Smooth muscle cell (in vitro differentiated cells): ENCODE results near the gene LIM2. TPM values are rescaled to one million over a fixed set of nuclear protein-coding genes. Genes with fewer than 3 reads are reported as not detected.

Source experiments
- DNase-seq: peaks from one replicate; lab custom pipeline; 2025; ENCODE audit not compliant: unreplicated experiment; lab: John Stamatoyannopoulos, UW
- H2AFZ ChIP-seq: fragments of 200-600 bp; sonication (generic); 2 replicates; pipeline ENCODE4 v1.6.0; 2016; ENCODE audit warnings: antibody characterized with exemption, low read depth, mild to moderate bottlenecking
- H3F3A ChIP-seq: fragments of 200-600 bp; sonication (generic); 2 replicates; pipeline ENCODE4 v1.6.0; 2017; ENCODE audit warnings: antibody characterized with exemption, low read depth
- H3K27ac ChIP-seq: fragments of 200-600 bp; sonication (generic); 2 replicates; pipeline ENCODE4 v1.5.1; 2016; ENCODE audit warnings: low read depth, mild to moderate bottlenecking
- H3K27me3 ChIP-seq: fragments of 200-600 bp; sonication (generic); 2 replicates; pipeline ENCODE4 v1.6.1; 2016; ENCODE audit warnings: low read depth, mild to moderate bottlenecking
- H3K36me3 ChIP-seq: fragments of 200-600 bp; sonication (generic); 2 replicates; pipeline ENCODE4 v1.5.1; 2016; ENCODE audit warnings: low read depth
- H3K4me1 ChIP-seq: fragments of 200-600 bp; sonication (generic); 2 replicates; pipeline ENCODE4 v1.5.1; 2016; ENCODE audit warnings: low read depth
- H3K4me2 ChIP-seq: fragments of 200-600 bp; sonication (generic); 2 replicates; pipeline ENCODE4 v1.6.0; 2016; ENCODE audit warnings: mild to moderate bottlenecking
- H3K4me3 ChIP-seq: fragments of 200-600 bp; sonication (generic); 2 replicates; pipeline ENCODE4 v1.5.1; 2016; ENCODE audit warnings: mild to moderate bottlenecking
- H3K79me2 ChIP-seq: fragments of 200-600 bp; sonication (generic); 2 replicates; pipeline ENCODE4 v1.6.0; 2016; ENCODE audit warnings: low read depth, mild to moderate bottlenecking
- H3K9ac ChIP-seq: fragments of 200-600 bp; sonication (generic); 2 replicates; pipeline ENCODE4 v1.6.0; 2016; ENCODE audit warnings: low read depth
- H3K9me3 ChIP-seq: fragments of 200-600 bp; sonication (generic); replicated peaks from 2 replicates; pipeline ENCODE4 v1.5.1; 2016; ENCODE audit warnings: low read depth
- H4K20me1 ChIP-seq: fragments of 200-600 bp; sonication (generic); 2 replicates; pipeline ENCODE4 v1.6.0; 2016; ENCODE audit warnings: low read depth
- WGBS: methylation state at CpG from one replicate; pipeline ENCODE4 v1.1.7; 2016; ENCODE audit warnings: low lambda C conversion rate; 5-methylcytosine and 5-hydroxymethylcytosine counted together
- polyA plus RNA-seq: library from polyadenylated mRNA; unstranded; fragments of >200 nt; fragmentation: Nextera tagmentation; extraction: Ambion mirVana; gene quantifications from 2 replicates; pipeline ENCODE4 v1.2.1, GENCODE V29; 2016
- total RNA-seq: library from RNA; depleted of rRNA; stranded (reverse); fragments of >200 nt; gene quantifications from 2 replicates; pipeline ENCODE4 v1.2.3, GENCODE V29; 2014
- TF ChIP-seq, protein P1 (sequence below): fragments of 200-600 bp; sonication (generic); IDR thresholded peaks from 2 replicates; pipeline ENCODE4 v1.5.1; 2017; ENCODE audit warnings: borderline replicate concordance, mild to moderate bottlenecking, antibody characterized with exemption; ENCODE audit not compliant: insufficient read depth, poor library complexity, severe bottlenecking

The LIM2 gene
- total and polyA plus RNA-seq, 2 experiments from 2014 or later = not detected

DNA sequence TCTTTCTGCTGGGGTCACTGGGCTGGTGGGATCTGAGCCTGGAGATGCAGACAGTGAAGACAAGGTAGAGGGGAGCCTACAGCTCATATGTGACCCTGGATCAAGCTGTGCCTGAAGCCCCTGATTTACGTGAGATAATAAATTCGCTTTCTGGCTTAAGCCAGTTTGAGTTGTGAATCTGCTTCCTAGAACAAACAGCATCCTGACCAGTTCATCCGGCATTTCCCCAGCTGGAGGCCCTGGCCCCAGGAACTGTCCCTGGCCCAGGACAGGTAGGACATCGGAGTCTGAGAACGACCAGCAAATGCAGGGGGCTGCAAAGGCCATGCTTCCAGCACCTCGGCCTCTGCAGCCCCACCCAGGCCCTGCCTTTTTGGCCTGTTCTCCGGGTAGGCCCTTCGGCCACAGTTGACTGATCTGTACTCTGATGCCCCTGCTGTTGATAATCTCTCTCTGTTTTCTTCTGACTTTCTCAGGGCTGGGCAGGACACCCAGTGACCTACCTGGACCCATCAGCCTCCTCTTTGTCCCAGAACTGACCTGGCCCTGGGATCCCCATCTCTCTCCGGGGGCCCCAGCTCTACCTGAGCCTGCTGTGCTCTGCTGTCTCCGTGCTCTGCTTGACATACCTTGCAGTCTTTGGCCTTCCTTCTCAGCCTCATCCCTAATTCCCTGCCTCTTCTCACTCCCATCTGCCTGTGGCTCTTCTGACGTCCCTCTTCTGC is 36.3 kb downstream of the LIM2 start:
- no peaks in the 10 kb centered on the region for H3K27me3 ChIP-seq

DNA sequence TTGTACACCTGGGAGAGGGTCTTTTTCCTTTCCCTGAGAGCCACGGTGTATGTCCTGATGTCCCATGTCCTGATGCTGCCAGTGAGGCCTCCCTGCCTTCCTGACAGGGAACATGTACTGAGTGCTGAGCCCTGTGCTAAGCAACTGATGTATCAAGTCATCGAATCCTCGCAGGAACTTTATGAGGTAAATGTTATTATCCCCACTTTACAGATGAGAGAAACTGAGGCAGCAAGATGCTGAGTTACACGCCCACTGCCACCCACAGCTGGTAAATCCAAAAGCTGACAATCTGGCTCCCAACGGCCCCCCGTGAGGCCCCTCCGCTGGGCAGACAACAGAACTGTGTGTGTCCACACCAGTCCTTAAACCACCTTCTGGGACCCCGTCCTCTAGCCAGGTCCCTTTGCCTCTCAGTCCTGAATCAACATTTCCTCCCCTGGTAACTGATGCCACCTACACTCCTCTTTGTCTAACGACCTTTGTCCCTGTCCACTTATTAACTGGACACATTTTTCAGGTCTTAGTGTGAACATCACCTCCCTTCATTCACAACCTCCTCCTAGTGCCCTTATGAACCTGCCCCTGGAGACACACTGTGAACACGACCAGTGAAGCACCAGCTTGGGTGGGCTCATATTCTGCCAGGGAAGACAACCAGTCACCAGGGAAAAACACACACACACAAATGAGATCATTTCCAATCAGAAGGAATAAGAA is 40.4 kb downstream of the LIM2 start:
- Histone ChIP-seq H2AFZ (no peak overlapping the region), H3K27me3 (no peaks in the 10 kb centered on the region), H3K27ac (no peak overlapping the region), H3K79me2 (no peaks in the 10 kb centered on the region), H3K4me1 (no peaks in the 10 kb centered on the region), H3F3A (peaks cover 6% of the 10 kb centered on the region), H4K20me1 (no peaks in the 10 kb centered on the region), H3K9me3 (no peaks in the 10 kb centered on the region), H3K9ac (no peak overlapping the region), H3K4me2 (no peak overlapping the region), H3K4me3 (no peak overlapping the region), H3K36me3 (no peaks in the 10 kb centered on the region)
- TF ChIP-seq, protein P1, sequence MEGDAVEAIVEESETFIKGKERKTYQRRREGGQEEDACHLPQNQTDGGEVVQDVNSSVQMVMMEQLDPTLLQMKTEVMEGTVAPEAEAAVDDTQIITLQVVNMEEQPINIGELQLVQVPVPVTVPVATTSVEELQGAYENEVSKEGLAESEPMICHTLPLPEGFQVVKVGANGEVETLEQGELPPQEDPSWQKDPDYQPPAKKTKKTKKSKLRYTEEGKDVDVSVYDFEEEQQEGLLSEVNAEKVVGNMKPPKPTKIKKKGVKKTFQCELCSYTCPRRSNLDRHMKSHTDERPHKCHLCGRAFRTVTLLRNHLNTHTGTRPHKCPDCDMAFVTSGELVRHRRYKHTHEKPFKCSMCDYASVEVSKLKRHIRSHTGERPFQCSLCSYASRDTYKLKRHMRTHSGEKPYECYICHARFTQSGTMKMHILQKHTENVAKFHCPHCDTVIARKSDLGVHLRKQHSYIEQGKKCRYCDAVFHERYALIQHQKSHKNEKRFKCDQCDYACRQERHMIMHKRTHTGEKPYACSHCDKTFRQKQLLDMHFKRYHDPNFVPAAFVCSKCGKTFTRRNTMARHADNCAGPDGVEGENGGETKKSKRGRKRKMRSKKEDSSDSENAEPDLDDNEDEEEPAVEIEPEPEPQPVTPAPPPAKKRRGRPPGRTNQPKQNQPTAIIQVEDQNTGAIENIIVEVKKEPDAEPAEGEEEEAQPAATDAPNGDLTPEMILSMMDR = no peak
- no peak for DNase-seq
- 79% methylated on average over 10 of the region's 10 CpGs for WGBS

More for the DNA sequence above, 36.3 kb downstream of the LIM2 start:
- no peaks in the 10 kb centered on the region for H3K79me2 ChIP-seq
- TF ChIP-seq, protein P1 = no peak
- WGBS = 96% methylated on average over 11 of the region's 11 CpGs
- H4K20me1 ChIP-seq = no peaks in the 10 kb centered on the region
- DNase-seq = no peak
- H3K4me3 ChIP-seq = no peak overlapping the region
- H3K4me2 ChIP-seq = no peak overlapping the region
- H3K9ac ChIP-seq = no peak overlapping the region
- no peak overlapping the region for H2AFZ ChIP-seq
- no peaks in the 10 kb centered on the region for H3K9me3 ChIP-seq
- H3K27ac ChIP-seq = peak overlapping the region; percentile 37
- no peaks in the 10 kb centered on the region for H3K36me3 ChIP-seq
- H3F3A ChIP-seq = peaks cover 6% of the 10 kb centered on the region
- peaks cover 13% of the 10 kb centered on the region for H3K4me1 ChIP-seq

DNA sequence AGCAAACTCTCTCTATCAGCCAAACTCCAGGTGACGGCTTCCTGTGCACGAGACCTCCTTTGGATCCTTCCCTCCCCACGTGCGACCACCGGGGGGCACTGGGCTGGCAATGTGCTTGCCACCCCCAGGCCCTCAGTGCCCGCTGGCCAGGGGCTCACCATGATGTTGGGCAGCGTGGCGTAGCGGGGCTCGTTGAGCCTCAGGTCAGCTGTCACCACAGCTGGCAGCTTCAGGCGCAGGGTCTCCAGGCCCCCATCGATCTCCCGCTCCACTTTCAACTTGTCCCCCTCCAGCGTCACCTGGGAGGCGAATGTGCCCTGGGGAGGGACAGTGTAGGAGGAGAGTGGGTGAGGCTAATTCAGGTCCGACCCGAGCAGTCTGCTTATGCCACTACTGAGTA is 41.0 kb downstream of the LIM2 start:
- no peaks in the 10 kb centered on the region for H3K9me3 ChIP-seq
- no peaks in the 10 kb centered on the region for H3K4me1 ChIP-seq
- H3K79me2 ChIP-seq = no peaks in the 10 kb centered on the region
- peaks cover 6% of the 10 kb centered on the region for H3F3A ChIP-seq
- H3K4me3 ChIP-seq = no peak overlapping the region
- WGBS = 84% methylated on average over 17 of the region's 17 CpGs
- DNase-seq = no peak
- no peak overlapping the region for H3K9ac ChIP-seq
- no peaks in the 10 kb centered on the region for H3K27me3 ChIP-seq
- H3K4me2 ChIP-seq = no peak overlapping the region
- no peaks in the 10 kb centered on the region for H4K20me1 ChIP-seq
- no peak overlapping the region for H3K27ac ChIP-seq
- TF ChIP-seq, protein P1 = no peak
- no peak overlapping the region for H2AFZ ChIP-seq
- H3K36me3 ChIP-seq = no peaks in the 10 kb centered on the region
